ENCODE data around the gene SLC4A1AP.

SLC4A1AP gene

GRCh38 chr2:27737676-27738348 is 74.1 kb downstream of the SLC4A1AP start:
- no peak for DNase-seq (ENCODE audit: low read depth in 3 of 3, low spot score in 1 of 3)

- no peak for DNase-seq (ENCODE audit: low read depth in 3 of 3, low spot score in 1 of 3)
Observed at GRCh38 chr2:27738349-27739057, 74.8 kb downstream of the SLC4A1AP start.

GRCh38 chr2:27739058-27739373 is 75.3 kb downstream of the SLC4A1AP start:
- no peak for DNase-seq (ENCODE audit: low read depth in 3 of 3, low spot score in 1 of 3)

- DNase-seq (ENCODE audit: low read depth in 3 of 3, low spot score in 1 of 3): no peak
Observed at GRCh38 chr2:27741673-27742072, 78.0 kb downstream of the SLC4A1AP start.

GRCh38 chr2:27742571-27742970 is 78.9 kb downstream of the SLC4A1AP start:
- no peak for DNase-seq (ENCODE audit: low read depth in 3 of 3, low spot score in 1 of 3)

Data from stimulated activated CD4-positive, alpha-beta T cell treated with anti-CD3 and anti-CD28 coated beads, TNF-alpha, amount 100 ng/mL, for 1 hour (primary cell).